B cell (primary cell): ENCODE results near the gene ADAMTS18. TPM values are rescaled to one million over a fixed set of nuclear protein-coding genes. Genes with fewer than 3 reads are reported as not detected.

ENCODE experiments used
- ATAC-seq: fragments of 200-7000 bp; cut with Tn5 transposase; one replicate; pipeline ENCODE4 v1.10.0; 2021; ENCODE audit warnings: low read depth, mild to moderate bottlenecking, moderate number of reproducible peaks, moderate library complexity
- CTCF ChIA-PET: fragments of 350-600 bp; sonication (Branson Sonifier 250); formaldehyde crosslinking; loops from one replicate; lab custom pipeline; 2021; ENCODE audit warnings: antibody characterized with exemption, inconsistent platforms; lab: Charles Lee
- POLR2A ChIA-PET: fragments of 350-600 bp; sonication (Branson Sonifier 250); formaldehyde crosslinking; loops from one replicate; lab custom pipeline; 2021; ENCODE audit warnings: antibody characterized with exemption; lab: Charles Lee
- DNase-seq: peaks from one replicate; pipeline ENCODE4 v3.0.0; 2013
- H2AFZ ChIP-seq: 2 replicates; pipeline ENCODE4 v1.6.1; 2012; ENCODE audit warnings: mild to moderate bottlenecking, low read depth, low read length; ENCODE audit not compliant: insufficient read depth, poor library complexity, severe bottlenecking
- H3K27ac ChIP-seq, 2 donors: 1 replicate in 1 of 2; 2 replicates in 1 of 2; pipeline ENCODE4 v1.5.1; 2012 to 2013; ENCODE audit warnings: low read length in 2 of 2, mild to moderate bottlenecking in 2 of 2, moderate library complexity in 1 of 2
- H3K27me3 ChIP-seq, 4 experiments: fragments of 200-600 bp in 1 of 4; sonication (generic) in 1 of 4; replicated peaks in 1 of 4; 1 replicate in 2 of 4; 2 replicates in 2 of 4; pipeline versions ENCODE4 v1.6.1 to v1.7.0; 2013 to 2016; ENCODE audit warnings: low read length in 3 of 4, mild to moderate bottlenecking in 2 of 4, mixed read lengths in 1 of 4, moderate library complexity in 1 of 4; ENCODE audit not compliant: insufficient read depth in 4 of 4, control insufficient read depth in 3 of 4; ENCODE audit errors: control extremely low read depth in 1 of 4
- H3K36me3 ChIP-seq, 2 experiments: replicated peaks in 1 of 2; 1 replicate in 1 of 2; 2 replicates in 1 of 2; pipeline versions ENCODE4 v1.6.1 to v1.7.1; 2013; ENCODE audit warnings: low read length in 1 of 2; ENCODE audit not compliant: insufficient read depth in 2 of 2, control insufficient read depth in 1 of 2; ENCODE audit errors: control extremely low read depth in 1 of 2, extremely low read depth in 1 of 2
- H3K4me1 ChIP-seq, 2 donors: fragments of 200-600 bp in 1 of 2; sonication (generic) in 1 of 2; 1 replicate in 1 of 2; 2 replicates in 1 of 2; pipeline versions ENCODE4 v1.5.1 to v1.6.1; 2013 to 2017; ENCODE audit warnings: low read length in 2 of 2; ENCODE audit not compliant: control insufficient read depth in 2 of 2, insufficient read depth in 2 of 2
- H3K4me2 ChIP-seq: replicated peaks from 2 replicates; pipeline ENCODE3; 2012; ENCODE audit warnings: mild to moderate bottlenecking, low read depth, low read length; ENCODE audit not compliant: poor library complexity, severe bottlenecking
- H3K4me3 ChIP-seq, 5 experiments: fragments of 200-600 bp in 1 of 5; sonication (generic) in 1 of 5; 1 replicate in 3 of 5; 2 replicates in 2 of 5; pipeline versions ENCODE4 v1.5.1 to v1.7.0; 2011 to 2016; ENCODE audit warnings: low read length in 4 of 5, mild to moderate bottlenecking in 4 of 5, low read depth in 2 of 5, control low read depth in 1 of 5, moderate library complexity in 1 of 5; ENCODE audit not compliant: insufficient read depth in 1 of 5; ENCODE audit errors: control extremely low read depth in 1 of 5, extremely low read depth in 1 of 5
- H3K79me2 ChIP-seq: fragments of 200-600 bp; sonication (generic); one replicate; pipeline ENCODE4 v1.6.0; 2016; ENCODE audit warnings: low read length; ENCODE audit not compliant: control insufficient read depth, insufficient read depth
- H3K9ac ChIP-seq: fragments of 200-600 bp; sonication (generic); 2 replicates; pipeline ENCODE4 v1.6.1; 2017; ENCODE audit warnings: mild to moderate bottlenecking, low read length, moderate library complexity
- H3K9me3 ChIP-seq, 3 donors: one replicate each; pipeline versions ENCODE4 v1.6.1 to v1.7.1; 2013; ENCODE audit warnings: low read length in 2 of 3; ENCODE audit not compliant: control insufficient read depth in 2 of 3, insufficient read depth in 1 of 3; ENCODE audit errors: control extremely low read depth in 1 of 3
- H4K20me1 ChIP-seq: 2 replicates; pipeline ENCODE4 v1.6.0; 2012; ENCODE audit warnings: mild to moderate bottlenecking, low read length; ENCODE audit not compliant: insufficient read depth, control insufficient read depth, poor library complexity, severe bottlenecking
- H3K27ac Mint-ChIP-seq: one replicate; pipeline ENCODE4 v1.8.0; 2021; ENCODE audit warnings: mixed read lengths
- H3K27me3 Mint-ChIP-seq: one replicate; pipeline ENCODE4 v1.8.0; 2021; ENCODE audit warnings: mixed read lengths
- H3K4me1 Mint-ChIP-seq: one replicate; pipeline ENCODE4 v1.8.0; 2021; ENCODE audit warnings: mixed read lengths
- H3K4me3 Mint-ChIP-seq: one replicate; pipeline ENCODE4 v1.8.0; 2021; ENCODE audit warnings: mixed read lengths
- H3K9me3 Mint-ChIP-seq: one replicate; pipeline ENCODE4 v1.8.0; 2022; ENCODE audit warnings: mixed read lengths; ENCODE audit not compliant: insufficient read depth
- EZH2 ChIP-seq: IDR thresholded peaks from 2 replicates; pipeline ENCODE4 v1.6.1; 2012; ENCODE audit warnings: borderline replicate concordance, low read depth, mild to moderate bottlenecking, moderate library complexity, low read length; ENCODE audit not compliant: insufficient read depth, poor library complexity, severe bottlenecking
- WGBS: methylation state at CpG from one replicate; pipeline ENCODE4 v1.1.5; 2013; ENCODE audit warnings: missing lambda C conversion rate; ENCODE audit not compliant: insufficient coverage; 5-methylcytosine and 5-hydroxymethylcytosine counted together
- intact Hi-C: fragments of 100-400 bp; cut with micrococcal nuclease; formaldehyde crosslinking; loops from one replicate; pipeline ENCODE4 v1.10.0; 2022
- polyA plus RNA-seq: library from polyadenylated mRNA; depleted of rRNA; stranded (reverse); fragments of >200 nt; gene quantifications from 2 replicates; pipeline ENCODE4 v1.2.3, GENCODE V29; 2012
- total RNA-seq, 2 donors: library from RNA; stranded (reverse); fragments of 120-200 nt in 1 of 2; gene quantifications; 1 replicate in 1 of 2; 2 replicates in 1 of 2; pipeline versions ENCODE4 v1.2.3 to v1.2.4, GENCODE V29; 2013 to 2022
- TF ChIP-seq, protein P1 (sequence below): fragments of 200-600 bp; IDR thresholded peaks from one replicate; pipeline ENCODE4 v1.8.0; 2022; ENCODE audit warnings: antibody characterized with exemption, mild to moderate bottlenecking

The ADAMTS18 gene
- total and polyA plus RNA-seq, 2 donors (not counting 1 experiment from before 2014, with no cell fraction given): not detected

DNA sequence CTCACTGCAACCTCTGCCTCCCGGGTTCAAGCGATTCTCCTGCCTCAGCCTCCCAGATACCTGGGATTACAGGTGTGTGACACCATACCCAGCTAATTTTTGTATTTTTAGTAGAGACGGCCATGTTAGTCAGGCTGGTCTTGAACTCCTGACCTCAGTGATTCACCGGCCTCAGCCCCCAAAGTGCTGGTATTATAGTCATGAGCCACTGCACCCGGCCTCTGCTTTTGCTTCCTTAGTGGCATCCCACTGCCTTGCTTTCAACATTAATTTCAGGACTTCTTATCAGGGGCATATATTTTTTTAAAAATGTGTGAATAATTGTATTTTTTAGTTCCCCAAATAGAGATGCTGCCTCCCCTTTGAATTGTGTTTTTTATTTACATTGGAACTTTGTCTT, 136.8 kb downstream of the ADAMTS18 start:
- no peaks in the 10 kb centered on the region for H3K79me2 ChIP-seq
- H3K9me3 ChIP-seq: no peaks in the 10 kb centered on the region
- peaks cover 23% of the 10 kb centered on the region for H3K4me1 Mint-ChIP-seq
- H3K27ac Mint-ChIP-seq: no peak overlapping the region
- POLR2A ChIA-PET: no interaction called here
- ATAC-seq (no peak), DNase-seq (no peak)
- no peak overlapping the region for H3K4me2 ChIP-seq
- no peaks in the 10 kb centered on the region for H4K20me1 ChIP-seq
- no peak overlapping the region for H3K4me3 Mint-ChIP-seq
- H3K4me3 ChIP-seq: no peak overlapping the region
- WGBS: 86% methylated on average over 3 of the region's 5 CpGs
- intact Hi-C loops: no loop called here
- H2AFZ ChIP-seq: no peak overlapping the region
- no peaks in the 10 kb centered on the region for H3K36me3 ChIP-seq
- H3K9ac ChIP-seq: no peak overlapping the region
- peaks cover 45% of the 10 kb centered on the region for H3K27me3 Mint-ChIP-seq
- H3K4me1 ChIP-seq: peaks cover 11 to 21% of the 10 kb centered on the region in 2 donors
- TF ChIP-seq, protein P1, sequence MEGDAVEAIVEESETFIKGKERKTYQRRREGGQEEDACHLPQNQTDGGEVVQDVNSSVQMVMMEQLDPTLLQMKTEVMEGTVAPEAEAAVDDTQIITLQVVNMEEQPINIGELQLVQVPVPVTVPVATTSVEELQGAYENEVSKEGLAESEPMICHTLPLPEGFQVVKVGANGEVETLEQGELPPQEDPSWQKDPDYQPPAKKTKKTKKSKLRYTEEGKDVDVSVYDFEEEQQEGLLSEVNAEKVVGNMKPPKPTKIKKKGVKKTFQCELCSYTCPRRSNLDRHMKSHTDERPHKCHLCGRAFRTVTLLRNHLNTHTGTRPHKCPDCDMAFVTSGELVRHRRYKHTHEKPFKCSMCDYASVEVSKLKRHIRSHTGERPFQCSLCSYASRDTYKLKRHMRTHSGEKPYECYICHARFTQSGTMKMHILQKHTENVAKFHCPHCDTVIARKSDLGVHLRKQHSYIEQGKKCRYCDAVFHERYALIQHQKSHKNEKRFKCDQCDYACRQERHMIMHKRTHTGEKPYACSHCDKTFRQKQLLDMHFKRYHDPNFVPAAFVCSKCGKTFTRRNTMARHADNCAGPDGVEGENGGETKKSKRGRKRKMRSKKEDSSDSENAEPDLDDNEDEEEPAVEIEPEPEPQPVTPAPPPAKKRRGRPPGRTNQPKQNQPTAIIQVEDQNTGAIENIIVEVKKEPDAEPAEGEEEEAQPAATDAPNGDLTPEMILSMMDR: no peak
- no peak for TF ChIP-seq EZH2
- CTCF ChIA-PET: no interaction called here
- peaks cover 0 to 21% (median 6%) of the 10 kb centered on the region in 4 experiments for H3K27me3 ChIP-seq
- H3K27ac ChIP-seq: no peak overlapping the region
- no peaks in the 10 kb centered on the region for H3K9me3 Mint-ChIP-seq

GRCh38 chr16:77295896-77296295, 138.9 kb downstream of the ADAMTS18 start:
- no peak overlapping the region for H3K4me3 ChIP-seq
- POLR2A ChIA-PET: interaction anchor here (1.1 kb wide), 1 partner anchor 8 kb away, joined by 5 read pairs; no protein-coding TSS in a partner anchor
- peaks cover 18% of the 10 kb centered on the region for H3K4me1 Mint-ChIP-seq
- H3K9me3 Mint-ChIP-seq: no peaks in the 10 kb centered on the region
- H3K4me2 ChIP-seq: no peak overlapping the region
- no peak overlapping the region for H3K27ac ChIP-seq
- CTCF ChIA-PET: no interaction called here
- H3K36me3 ChIP-seq: no peaks in the 10 kb centered on the region
- H3K79me2 ChIP-seq: no peaks in the 10 kb centered on the region
- DNase-seq (no peak), ATAC-seq (no peak)
- H2AFZ ChIP-seq: no peak overlapping the region
- H3K27me3 ChIP-seq: peaks cover 0 to 17% (median 3%) of the 10 kb centered on the region in 4 experiments
- H3K4me3 Mint-ChIP-seq: no peak overlapping the region
- no peaks in the 10 kb centered on the region for H4K20me1 ChIP-seq
- peaks cover 44% of the 10 kb centered on the region for H3K27me3 Mint-ChIP-seq
- peaks cover 11 to 21% of the 10 kb centered on the region in 2 donors for H3K4me1 ChIP-seq
- H3K27ac Mint-ChIP-seq: no peak overlapping the region
- TF ChIP-seq, protein P1: no peak
- TF ChIP-seq EZH2: no peak
- no peaks in the 10 kb centered on the region for H3K9me3 ChIP-seq
- intact Hi-C loops: no loop called here
- no peak overlapping the region for H3K9ac ChIP-seq
- WGBS: no CpG with 5 or more reads among the region's 3 CpGs
